ENCODE results near the gene KRTAP12-2.
"Not testable (repeated sequence)": the region's sequence is repeated elsewhere in the genome, so short reads cannot be mapped to it uniquely, and the experiment has no call there.

Gene KRTAP12-2

DNA sequence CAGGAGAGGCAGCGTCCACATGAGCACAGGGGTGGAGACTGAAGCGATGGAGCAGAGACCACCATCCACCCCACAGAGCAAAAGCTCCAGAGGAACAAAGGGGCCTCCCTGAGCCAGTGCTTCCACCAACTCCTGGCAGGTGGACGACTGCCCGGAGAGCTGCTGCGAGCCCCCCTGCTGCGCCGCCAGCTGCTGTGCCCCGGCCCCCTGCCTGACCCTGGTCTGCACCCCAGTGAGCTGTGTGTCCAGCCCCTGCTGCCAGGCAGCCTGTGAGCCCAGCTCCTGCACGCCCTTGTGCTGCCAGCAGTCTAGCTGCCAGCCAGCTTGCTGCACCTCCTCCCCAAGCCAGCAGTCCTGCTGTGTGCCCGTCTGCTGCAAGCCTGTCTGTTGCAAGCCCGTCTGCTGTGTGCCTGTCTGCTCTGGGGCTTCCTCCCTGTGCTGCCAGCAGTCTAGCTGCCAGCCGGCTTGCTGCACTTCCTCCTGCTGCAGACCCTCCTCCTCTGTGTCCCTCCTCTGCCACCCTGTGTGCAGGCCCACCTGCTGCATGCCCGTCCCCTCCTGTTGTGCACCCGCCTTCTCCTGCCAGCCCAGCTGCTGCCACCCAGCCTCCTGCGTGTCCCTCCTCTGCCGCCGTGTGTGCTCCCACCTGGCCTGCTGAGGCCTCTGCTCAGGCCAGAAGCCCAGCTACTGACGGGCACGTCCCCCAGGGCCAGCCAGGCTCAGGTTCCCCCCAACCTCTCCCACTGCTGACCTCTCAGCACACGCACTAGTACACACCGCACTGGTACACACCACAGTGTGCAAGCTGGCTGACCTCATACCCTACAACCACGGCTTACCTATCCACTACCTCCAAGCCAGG is 35.6 kb upstream of the KRTAP12-2 start:
- DNase-seq, result no peak

GRCh38 chr21:44701541-44701940 is 34.8 kb upstream of the KRTAP12-2 start:
- DNase-seq, result no peak

DNA sequence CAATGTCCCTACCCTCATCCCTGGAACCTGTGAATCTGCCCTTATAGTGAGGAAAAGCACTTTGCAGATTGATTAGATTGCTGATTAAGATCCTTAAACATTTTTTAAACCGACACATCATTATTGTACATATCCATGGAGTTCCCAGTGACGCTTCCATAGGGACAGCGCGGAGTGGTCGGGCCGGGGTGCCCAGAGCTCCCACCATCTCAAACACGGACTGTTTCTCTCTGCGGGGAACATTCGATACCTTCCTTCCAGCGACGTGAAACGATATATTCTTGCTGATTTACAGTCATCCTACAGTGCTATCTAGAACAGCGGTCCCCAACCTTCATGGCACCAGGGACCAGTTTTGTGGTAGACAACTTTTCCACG is 34.3 kb upstream of the KRTAP12-2 start:
- no peak for DNase-seq

- no peak for DNase-seq
These were observed 33.6 kb upstream of the KRTAP12-2 start for GRCh38 chr21:44700101-44701022.

- DNase-seq, result no peak
These were observed 32.8 kb upstream of the KRTAP12-2 start for GRCh38 chr21:44699502-44700001.

DNA sequence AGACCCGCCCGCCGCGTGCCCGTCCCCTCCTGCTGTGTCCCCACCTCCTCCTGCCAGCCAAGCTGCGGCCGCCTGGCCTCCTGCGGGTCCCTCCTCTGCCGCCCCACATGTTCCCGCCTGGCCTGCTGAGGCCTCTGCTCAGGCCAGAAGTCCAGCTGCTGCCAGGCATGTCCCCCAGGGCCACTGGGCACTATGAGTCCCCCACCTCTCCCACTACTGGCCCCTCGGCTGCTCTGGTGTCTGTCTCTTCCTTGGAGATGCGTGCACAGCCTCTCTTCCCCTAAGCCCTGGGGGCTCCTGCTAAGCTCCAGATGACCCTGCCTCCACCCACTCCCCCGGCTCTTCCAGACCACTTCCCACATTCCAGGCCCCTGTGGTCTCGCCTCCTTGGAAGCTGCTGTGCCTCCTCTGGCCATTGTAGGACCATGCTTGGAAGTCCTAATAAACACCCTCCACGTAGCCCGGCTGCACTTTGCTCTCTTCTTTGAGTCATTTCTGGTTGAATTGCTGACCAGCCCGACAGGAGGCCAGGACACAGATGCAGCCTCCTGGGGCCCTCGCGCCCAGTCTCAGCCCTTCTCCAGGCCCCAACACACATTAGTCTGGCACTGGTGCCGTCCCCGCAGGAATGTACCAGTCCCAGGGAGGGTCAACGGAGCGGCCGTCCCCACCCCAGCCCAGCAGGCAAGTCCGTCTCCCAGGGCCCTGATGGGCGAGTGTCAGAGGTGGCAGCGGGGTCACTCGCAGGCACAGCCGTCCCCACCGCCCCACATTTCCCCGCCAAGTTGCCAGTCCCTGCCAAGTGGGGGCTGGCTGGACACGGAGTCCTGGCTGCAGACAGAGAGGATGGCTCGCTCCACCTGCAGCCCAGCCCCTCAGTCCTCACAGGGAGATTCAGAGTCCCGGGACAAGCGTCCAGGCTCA is 31.3 kb upstream of the KRTAP12-2 start:
- no peak for DNase-seq

DNA sequence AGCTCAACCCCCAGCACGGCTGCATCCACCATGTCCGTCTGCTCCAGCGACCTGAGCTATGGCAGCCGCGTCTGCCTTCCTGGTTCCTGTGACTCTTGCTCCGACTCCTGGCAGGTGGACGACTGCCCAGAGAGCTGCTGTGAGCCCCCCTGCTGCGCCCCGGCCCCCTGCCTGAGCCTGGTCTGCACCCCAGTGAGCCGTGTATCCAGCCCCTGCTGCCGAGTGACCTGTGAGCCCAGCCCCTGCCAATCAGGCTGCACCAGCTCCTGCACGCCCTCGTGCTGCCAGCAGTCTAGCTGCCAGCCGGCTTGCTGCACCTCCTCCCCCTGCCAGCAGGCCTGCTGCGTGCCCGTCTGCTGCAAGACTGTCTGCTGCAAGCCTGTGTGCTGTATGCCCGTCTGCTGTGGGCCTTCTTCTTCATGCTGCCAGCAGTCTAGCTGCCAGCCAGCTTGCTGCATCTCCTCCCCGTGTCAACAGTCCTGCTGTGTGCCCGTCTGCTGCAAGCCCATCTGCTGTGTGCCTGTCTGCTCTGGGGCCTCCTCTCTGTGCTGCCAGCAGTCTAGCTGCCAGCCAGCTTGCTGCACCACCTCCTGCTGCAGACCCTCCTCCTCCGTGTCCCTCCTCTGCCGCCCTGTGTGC is 30.6 kb upstream of the KRTAP12-2 start, which contains the start of gene KRTAP10-12:
TSS of gene KRTAP10-12 (plus strand) at position 1 of the 639 bp plus-strand sequence. CDS start at position 31, 30 bp downstream.
- DNase-seq, result not testable (repeated sequence)

GRCh38 chr21:44696572-44696971 is 29.8 kb upstream of the KRTAP12-2 start:
- no peak for DNase-seq

DNA sequence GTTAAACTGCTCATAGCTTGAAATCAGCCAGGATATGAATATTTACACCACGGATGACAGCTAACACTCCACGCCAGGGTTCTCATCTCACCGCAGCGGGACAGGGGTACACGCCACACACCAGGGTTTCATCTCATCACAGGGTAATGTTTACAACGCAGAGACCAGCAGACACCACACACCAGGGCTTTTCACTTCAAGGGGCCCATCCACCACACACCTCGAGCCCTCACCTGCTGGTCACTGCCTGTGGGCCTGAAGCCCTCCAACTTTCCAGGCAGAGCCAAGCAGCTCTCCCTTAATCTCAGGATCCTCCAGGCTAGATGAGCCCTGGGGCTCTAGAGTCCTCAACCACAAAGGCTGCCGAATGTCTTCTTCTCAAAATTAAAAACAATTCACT is 28.9 kb upstream of the KRTAP12-2 start:
- DNase-seq, result no peak

DNA sequence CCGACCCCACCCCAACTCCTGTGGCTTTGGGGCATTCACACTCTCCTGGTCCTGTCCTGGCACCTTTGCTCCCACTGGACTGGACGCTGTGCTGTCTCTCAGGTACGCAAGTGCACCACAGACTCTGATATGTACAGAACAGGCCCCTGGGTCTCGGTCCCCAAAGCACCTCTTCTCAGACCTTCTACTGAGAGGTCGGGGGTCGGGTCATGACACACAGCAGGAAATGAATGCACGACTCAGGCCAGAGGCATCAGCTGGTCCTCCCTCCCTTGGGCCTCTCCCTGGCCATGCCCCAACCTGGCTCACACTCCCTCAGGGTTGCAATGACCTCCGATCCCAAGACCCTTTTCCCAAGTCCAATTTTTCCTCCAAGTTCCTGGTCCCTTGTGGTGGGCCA is 28.5 kb upstream of the KRTAP12-2 start:
- DNase-seq, result no peak

GRCh38 chr21:44694776-44695175 is 28.0 kb upstream of the KRTAP12-2 start:
- DNase-seq, result no peak

DNA sequence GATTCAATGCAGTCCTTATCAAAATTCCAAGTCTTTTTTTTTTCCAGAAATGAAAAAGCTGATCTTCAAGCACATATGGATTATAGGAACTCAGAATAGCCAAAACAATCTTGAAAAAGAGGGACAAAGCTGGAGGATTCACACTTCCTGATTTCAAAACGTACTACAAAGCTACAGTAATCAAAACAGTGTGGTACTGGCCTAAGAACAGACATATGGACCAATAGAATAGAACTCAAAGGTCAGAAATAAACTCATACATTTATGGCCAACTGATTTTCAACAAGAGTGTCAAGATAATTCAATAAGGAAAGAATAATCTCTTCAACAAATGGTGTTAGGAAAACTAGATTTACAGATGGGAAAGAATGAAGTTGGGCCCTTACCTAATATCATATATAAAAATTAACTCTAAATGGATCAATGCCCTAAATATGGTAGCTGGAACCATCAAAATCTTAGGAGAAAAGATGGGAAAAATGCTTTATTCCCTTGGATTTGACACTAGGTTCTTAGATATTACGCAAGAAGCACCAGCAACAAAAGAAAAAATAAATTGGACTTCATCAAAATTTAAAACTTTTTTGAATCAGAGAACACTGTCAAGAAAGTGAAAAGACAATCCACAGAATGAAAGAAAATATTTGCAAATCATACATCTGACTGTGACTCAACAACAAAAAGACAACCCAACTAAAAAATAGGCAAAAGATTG is 26.2 kb upstream of the KRTAP12-2 start:
- no peak for DNase-seq

DNA sequence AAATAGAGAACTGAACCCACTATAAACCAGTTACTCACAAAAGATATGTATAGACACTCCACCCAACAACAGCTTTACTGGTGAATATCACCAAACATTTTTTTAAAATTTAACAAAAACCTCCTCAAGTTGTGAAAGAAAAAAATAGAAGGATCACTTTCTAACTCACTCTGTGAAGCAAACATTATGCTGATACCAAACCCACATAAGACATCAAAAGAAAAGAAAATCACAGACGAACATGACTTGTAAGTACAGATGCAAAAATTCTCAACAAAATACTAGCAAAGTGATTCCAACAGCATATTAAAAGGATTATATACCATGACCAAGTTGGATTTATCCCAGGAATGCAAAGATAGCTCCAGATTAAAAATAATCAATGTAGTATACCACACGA is 25.0 kb upstream of the KRTAP12-2 start:
- no peak for DNase-seq

DNA sequence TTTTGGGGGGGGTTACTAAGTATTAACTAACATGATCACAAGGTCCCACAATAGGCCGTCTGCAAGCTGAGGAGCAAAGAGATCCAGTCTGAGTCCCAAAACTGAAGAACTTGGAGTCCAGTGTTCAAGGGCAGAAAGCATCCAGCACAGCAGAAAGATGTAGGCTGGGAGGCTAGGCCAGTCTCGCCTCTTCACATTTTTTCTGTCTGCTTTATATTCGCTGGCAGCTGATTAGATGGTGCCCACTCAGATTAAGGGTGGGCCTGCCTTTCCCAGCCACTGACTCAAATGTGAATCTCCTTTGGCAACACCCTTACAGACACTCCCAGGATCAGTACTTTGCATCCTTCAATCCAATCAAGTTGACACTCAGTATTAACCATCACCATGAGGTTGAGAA is 23.0 kb upstream of the KRTAP12-2 start:
- not testable (repeated sequence) for DNase-seq

GRCh38 chr21:44687671-44688070 is 20.9 kb upstream of the KRTAP12-2 start:
- no peak for DNase-seq

GRCh38 chr21:44686843-44687561 is 20.3 kb upstream of the KRTAP12-2 start:
- no peak for DNase-seq

DNA sequence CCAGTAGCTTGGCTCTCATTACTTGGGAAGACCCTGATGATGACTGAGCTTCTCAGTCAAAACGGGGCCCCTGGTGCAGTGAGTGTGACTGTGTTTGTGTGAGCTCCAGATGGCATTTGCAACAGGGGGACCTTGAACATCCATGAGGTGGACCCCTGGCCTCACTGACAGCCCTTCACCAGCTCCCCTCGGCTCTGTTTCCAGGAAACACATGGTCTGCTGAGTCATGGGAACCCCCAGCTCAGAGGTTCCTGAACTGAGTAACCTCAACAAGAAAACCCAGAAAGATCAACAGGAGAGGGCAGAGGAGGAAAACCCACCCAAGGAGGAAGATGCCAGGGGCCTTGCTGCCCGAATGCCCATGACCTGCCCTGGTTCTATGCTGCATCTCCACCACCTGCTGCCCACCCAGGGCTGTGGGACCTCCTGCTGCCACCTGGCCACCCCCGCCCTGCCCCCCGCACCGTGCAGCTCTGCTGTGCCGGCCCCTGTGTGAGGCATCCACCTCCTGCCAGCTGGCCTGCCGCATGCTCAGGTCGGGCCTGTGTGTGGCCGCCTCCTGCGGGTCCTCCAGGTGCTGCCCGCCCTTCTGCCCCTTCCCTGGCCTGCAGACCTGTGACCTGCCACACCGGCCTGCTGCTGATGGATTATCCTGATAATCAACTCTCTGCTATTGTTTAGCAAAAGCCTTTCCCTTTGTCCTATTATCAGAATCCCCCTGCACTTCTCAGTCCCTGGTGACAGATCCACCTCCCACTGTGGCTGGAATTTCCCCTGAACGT is 19.5 kb upstream of the KRTAP12-2 start:
- no peak for DNase-seq

DNA sequence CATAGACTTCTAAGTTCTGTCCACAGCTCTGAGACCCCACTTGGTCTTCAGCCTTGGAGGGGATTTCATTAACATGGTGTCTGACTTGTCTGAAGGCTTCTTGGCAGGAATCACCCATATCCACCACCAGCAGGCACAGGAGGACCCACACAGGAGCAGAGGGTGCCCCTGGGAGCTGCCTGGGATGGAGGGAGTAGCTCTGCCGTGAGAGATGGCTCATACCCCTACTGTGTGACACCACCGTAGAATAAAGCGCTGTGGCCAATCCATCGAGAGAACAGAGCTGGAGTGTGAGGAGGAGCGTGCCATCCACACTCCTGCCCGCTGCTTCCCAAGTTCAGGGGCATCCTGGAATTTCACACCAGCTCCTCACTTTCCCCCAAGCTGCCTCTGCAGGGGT is 18.3 kb upstream of the KRTAP12-2 start:
- not testable (repeated sequence) for DNase-seq

DNA sequence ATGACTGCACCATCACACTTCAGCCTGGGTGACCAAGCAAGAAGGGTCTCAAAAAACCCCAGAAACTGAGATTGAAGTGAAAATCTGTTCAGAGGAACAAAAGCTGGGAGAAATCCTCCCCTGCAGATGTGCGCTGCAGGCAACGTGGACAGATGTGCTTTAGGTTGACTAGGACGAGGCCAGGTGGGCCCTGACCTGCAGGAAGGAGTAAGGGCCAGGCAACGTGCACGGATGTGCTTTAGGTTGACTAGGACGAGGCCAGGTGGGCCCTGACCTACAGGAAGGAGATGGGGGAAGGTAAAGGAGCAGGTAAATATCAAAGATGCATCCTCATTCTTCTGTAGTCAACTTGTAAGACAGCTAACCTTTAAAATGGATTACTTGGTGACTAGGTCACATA is 17.8 kb upstream of the KRTAP12-2 start:
- no peak for DNase-seq

DNA sequence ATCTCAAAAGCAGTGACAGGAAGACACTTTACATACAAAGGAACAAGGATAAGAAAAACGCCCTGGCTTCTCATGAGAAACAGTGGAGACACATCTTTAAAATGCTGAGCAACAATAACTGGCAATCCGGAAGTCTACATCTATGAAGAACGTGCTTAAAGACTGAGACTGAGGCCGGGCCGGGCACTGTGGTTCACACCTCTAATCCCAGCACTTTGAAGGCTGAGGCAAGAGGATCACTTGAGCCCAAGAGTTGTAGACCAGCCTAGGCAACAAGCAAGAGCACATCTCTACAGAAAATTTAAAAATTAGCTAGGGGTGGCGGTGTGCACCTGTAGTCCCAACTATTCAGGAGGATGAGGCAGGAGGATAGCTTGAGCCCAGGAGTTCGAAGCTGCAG is 17.4 kb upstream of the KRTAP12-2 start:
- DNase-seq, result no peak
